GM12801 (cell line): ENCODE measurements around the gene INPP5F.

Source experiments
- TF ChIP-seq, protein P1 (sequence below): IDR thresholded peaks from one replicate; pipeline ENCODE4 v1.5.1; 2011; ENCODE audit warnings: control low read depth; ENCODE audit not compliant: insufficient read length; ENCODE audit errors: extremely low read depth

INPP5F gene

GRCh38 chr10:119777686-119778085 is 51.8 kb downstream of the INPP5F start:
- TF ChIP-seq, protein P1, sequence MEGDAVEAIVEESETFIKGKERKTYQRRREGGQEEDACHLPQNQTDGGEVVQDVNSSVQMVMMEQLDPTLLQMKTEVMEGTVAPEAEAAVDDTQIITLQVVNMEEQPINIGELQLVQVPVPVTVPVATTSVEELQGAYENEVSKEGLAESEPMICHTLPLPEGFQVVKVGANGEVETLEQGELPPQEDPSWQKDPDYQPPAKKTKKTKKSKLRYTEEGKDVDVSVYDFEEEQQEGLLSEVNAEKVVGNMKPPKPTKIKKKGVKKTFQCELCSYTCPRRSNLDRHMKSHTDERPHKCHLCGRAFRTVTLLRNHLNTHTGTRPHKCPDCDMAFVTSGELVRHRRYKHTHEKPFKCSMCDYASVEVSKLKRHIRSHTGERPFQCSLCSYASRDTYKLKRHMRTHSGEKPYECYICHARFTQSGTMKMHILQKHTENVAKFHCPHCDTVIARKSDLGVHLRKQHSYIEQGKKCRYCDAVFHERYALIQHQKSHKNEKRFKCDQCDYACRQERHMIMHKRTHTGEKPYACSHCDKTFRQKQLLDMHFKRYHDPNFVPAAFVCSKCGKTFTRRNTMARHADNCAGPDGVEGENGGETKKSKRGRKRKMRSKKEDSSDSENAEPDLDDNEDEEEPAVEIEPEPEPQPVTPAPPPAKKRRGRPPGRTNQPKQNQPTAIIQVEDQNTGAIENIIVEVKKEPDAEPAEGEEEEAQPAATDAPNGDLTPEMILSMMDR = no peak

DNA sequence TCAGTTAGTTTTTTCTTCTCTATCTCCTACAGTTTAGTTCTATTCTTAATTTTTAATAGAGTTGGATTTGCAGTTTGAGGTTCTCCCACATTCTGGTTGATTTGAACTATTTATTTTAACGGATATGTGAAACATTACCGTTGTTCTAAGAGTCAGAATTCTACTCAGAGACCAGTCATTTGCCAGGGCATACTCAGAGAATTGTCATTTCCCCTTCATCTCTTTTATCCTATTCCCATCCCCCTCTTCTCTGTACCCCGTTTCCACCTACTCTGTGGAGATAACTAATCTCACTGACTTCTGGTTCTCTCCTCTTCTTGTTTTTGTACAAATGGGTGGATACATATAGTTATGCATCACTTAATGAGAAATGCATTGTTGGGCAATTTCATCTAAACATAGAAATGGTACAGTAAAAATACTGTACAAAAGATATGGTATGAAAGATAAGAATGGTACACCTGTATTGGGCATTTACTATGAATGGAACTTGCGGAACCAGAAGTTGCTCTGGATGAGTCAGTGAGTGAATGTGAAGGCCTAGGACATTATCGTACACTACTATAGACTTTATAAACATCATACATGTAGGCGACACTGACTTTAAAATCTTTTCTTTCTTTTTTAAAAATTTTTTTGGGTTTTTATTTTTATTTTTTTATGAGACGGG is 53.1 kb downstream of the INPP5F start:
- TF ChIP-seq, protein P1 = no peak

DNA sequence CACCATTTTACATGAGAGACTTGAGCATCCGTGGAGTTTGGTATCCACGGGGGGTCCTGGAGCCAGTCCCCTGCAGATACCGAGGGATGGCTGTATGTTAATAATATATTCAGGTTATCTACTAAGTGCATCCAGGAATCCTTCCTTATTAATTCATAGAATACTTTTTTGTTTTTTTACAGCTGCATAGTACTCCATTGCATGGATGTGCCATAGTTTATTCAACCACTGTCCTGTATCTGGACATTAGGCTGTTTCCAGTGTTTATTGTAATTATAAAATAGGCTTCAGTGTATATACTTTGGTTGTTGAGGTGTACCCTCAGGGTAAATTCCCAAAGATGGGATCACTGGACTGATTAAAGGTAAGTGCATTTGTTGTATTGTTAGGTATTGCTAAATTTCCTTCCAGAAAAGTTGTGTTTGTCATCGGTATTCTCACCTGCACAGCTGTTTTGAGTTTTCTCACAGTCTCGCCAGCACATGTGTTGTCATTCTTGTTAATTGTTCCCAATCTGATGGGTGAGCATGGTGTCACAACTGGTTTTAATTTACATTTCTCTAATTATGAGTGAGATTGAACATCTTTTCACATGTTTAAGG is 55.1 kb downstream of the INPP5F start:
- TF ChIP-seq, protein P1 = no peak

DNA sequence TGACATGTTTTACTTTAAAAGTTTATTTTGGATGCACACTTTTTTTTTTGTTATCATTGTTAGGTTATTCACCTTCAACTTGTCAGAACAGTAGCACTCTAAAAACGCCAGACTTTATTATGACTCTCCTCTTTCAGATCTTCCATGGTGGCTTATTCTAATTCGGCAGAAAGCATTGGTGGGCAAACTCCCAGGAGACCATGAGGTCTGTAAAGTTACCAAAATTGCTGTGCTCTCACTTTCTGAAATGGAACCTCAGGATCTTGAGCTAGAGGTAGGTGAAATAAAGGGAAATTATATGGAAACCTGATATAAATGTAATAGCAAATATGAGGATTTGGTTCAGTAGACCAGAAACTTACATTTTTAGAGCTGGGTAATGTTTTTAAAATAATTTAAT is 55.6 kb downstream of the INPP5F start:
- TF ChIP-seq, protein P1 = no peak

GRCh38 chr10:119782981-119783664 is 57.3 kb downstream of the INPP5F start:
- TF ChIP-seq, protein P1 = no peak

GRCh38 chr10:119783665-119784027 is 57.8 kb downstream of the INPP5F start:
- TF ChIP-seq, protein P1 = no peak

- TF ChIP-seq, protein P1 = no peak
These were observed 58.7 kb downstream of the INPP5F start for GRCh38 chr10:119784340-119785067.
